K562 (cell line): ENCODE data around the gene MRPL4. TPM values are rescaled to one million over a fixed set of nuclear protein-coding genes. Genes with fewer than 3 reads are reported as not detected.

Experiments used
- polyA plus RNA-seq, 8 experiments: library from polyadenylated mRNA; depleted of rRNA in 4 of 8; stranded (reverse) in 5 of 8; unstranded in 3 of 8; fragments of >200 nt; fragmentation: Nextera tagmentation in 2 of 8; fragmentation: Illumina TruSeq in 1 of 8; extraction: Ambion mirVana in 2 of 8; extraction: Trizol in 1 of 8; gene quantifications; 2 replicates each; pipeline versions ENCODE4 v1.2.1 to v1.2.3, GENCODE V29; 2011 to 2014; ENCODE audit warnings: inconsistent platforms in 1 of 8, missing spikeins in 1 of 8
- total RNA-seq, 7 experiments: library from RNA; depleted of rRNA in 6 of 7; stranded (reverse); fragments of >200 nt in 6 of 7; fragmentation: Illumina TruSeq in 2 of 7; extraction: Trizol in 2 of 7; gene quantifications; 2 replicates each; pipeline versions ENCODE4 v1.2.1 to v1.2.3, GENCODE V29; 2011 to 2021; ENCODE audit warnings: low replicate concordance in 1 of 7
- TF ChIP-seq, protein P1 (sequence below): fragments of 200-600 bp; sonication (generic); IDR thresholded peaks from one replicate; pipeline ENCODE4 v1.6.1; 2012; ENCODE audit warnings: mild to moderate bottlenecking, low read depth, low read length, inconsistent platforms

MRPL4 gene
- total and polyA plus RNA-seq, 9 of the 15 experiments (the other 6 are each of a cell fraction or from before 2014, with no cell fraction given) = 1.4 to 239 (median 64.9) TPM

DNA sequence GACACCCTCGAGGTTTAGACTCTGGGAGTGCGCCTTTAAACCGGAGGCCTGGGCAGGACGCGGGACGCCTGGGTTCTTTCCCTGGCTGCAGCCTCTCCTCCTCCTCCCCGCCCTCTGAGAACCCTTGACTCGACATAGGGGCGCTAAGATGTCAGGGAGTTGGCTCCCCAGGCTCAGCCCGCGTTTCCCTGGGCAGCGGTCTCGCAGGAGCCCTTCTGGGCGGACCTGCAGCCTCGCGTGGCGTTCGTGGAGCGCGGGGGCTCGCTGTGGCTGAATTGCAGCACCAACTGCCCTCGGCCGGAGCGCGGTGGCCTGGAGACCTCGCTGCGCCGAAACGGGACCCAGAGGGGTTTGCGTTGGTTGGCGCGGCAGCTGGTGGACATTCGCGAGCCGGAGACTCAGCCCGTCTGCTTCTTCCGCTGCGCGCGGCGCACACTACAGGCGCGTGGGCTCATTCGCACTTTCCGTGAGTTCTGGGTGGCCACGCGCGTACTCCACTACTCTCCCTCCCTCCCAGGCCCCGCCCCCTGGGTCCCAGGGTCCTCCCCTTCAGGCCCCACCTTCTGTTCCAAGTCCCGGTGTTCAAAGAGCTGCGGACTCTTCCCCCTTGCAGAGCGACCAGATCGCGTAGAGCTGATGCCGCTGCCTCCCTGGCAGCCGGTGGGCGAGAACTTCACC lies 39.0 kb downstream of the MRPL4 start (continued):
- TF ChIP-seq, protein P1, sequence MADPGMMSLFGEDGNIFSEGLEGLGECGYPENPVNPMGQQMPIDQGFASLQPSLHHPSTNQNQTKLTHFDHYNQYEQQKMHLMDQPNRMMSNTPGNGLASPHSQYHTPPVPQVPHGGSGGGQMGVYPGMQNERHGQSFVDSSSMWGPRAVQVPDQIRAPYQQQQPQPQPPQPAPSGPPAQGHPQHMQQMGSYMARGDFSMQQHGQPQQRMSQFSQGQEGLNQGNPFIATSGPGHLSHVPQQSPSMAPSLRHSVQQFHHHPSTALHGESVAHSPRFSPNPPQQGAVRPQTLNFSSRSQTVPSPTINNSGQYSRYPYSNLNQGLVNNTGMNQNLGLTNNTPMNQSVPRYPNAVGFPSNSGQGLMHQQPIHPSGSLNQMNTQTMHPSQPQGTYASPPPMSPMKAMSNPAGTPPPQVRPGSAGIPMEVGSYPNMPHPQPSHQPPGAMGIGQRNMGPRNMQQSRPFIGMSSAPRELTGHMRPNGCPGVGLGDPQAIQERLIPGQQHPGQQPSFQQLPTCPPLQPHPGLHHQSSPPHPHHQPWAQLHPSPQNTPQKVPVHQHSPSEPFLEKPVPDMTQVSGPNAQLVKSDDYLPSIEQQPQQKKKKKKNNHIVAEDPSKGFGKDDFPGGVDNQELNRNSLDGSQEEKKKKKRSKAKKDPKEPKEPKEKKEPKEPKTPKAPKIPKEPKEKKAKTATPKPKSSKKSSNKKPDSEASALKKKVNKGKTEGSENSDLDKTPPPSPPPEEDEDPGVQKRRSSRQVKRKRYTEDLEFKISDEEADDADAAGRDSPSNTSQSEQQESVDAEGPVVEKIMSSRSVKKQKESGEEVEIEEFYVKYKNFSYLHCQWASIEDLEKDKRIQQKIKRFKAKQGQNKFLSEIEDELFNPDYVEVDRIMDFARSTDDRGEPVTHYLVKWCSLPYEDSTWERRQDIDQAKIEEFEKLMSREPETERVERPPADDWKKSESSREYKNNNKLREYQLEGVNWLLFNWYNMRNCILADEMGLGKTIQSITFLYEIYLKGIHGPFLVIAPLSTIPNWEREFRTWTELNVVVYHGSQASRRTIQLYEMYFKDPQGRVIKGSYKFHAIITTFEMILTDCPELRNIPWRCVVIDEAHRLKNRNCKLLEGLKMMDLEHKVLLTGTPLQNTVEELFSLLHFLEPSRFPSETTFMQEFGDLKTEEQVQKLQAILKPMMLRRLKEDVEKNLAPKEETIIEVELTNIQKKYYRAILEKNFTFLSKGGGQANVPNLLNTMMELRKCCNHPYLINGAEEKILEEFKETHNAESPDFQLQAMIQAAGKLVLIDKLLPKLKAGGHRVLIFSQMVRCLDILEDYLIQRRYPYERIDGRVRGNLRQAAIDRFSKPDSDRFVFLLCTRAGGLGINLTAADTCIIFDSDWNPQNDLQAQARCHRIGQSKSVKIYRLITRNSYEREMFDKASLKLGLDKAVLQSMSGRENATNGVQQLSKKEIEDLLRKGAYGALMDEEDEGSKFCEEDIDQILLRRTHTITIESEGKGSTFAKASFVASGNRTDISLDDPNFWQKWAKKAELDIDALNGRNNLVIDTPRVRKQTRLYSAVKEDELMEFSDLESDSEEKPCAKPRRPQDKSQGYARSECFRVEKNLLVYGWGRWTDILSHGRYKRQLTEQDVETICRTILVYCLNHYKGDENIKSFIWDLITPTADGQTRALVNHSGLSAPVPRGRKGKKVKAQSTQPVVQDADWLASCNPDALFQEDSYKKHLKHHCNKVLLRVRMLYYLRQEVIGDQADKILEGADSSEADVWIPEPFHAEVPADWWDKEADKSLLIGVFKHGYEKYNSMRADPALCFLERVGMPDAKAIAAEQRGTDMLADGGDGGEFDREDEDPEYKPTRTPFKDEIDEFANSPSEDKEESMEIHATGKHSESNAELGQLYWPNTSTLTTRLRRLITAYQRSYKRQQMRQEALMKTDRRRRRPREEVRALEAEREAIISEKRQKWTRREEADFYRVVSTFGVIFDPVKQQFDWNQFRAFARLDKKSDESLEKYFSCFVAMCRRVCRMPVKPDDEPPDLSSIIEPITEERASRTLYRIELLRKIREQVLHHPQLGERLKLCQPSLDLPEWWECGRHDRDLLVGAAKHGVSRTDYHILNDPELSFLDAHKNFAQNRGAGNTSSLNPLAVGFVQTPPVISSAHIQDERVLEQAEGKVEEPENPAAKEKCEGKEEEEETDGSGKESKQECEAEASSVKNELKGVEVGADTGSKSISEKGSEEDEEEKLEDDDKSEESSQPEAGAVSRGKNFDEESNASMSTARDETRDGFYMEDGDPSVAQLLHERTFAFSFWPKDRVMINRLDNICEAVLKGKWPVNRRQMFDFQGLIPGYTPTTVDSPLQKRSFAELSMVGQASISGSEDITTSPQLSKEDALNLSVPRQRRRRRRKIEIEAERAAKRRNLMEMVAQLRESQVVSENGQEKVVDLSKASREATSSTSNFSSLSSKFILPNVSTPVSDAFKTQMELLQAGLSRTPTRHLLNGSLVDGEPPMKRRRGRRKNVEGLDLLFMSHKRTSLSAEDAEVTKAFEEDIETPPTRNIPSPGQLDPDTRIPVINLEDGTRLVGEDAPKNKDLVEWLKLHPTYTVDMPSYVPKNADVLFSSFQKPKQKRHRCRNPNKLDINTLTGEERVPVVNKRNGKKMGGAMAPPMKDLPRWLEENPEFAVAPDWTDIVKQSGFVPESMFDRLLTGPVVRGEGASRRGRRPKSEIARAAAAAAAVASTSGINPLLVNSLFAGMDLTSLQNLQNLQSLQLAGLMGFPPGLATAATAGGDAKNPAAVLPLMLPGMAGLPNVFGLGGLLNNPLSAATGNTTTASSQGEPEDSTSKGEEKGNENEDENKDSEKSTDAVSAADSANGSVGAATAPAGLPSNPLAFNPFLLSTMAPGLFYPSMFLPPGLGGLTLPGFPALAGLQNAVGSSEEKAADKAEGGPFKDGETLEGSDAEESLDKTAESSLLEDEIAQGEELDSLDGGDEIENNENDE = no peak
